OCI-LY1 (cell line): ENCODE results near the gene PRDM8.

Experiments used
- EZH2 ChIP-seq: fragments of 200-600 bp; sonication (generic), shearing (Covaris generic); IDR thresholded peaks from 2 replicates; pipeline ENCODE4 v1.8.0; 2017; ENCODE audit warnings: borderline replicate concordance, mixed run types, mild to moderate bottlenecking, antibody characterized with exemption, low read length, moderate library complexity, mixed read lengths
- TF ChIP-seq, protein P1 (sequence below): fragments of 200-600 bp; sonication (generic), shearing (Covaris generic); IDR thresholded peaks from 2 replicates; pipeline ENCODE4 v1.5.1; 2017; ENCODE audit warnings: mild to moderate bottlenecking, antibody characterized with exemption, low read length, moderate library complexity, mixed read lengths

DNA sequence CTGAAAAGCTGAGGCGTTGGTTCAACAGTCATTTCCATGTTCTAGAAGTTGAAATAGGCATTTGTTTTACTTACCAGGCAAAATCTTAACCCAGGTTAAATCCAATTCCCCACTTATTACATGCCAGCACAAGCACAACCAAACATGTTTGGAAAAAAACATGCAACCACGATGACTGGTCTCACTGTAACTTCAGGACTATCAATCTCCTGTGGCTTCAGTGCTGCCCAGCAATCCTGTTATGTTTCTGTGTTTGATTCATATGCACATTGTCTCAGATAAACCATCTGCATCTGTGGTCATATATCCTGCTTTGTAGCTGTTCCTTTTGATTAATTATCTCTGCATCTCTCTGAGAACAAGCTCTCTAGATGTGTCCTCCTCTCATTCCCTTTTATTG, 28.3 kb downstream of the PRDM8 start:
- TF ChIP-seq, protein P1, sequence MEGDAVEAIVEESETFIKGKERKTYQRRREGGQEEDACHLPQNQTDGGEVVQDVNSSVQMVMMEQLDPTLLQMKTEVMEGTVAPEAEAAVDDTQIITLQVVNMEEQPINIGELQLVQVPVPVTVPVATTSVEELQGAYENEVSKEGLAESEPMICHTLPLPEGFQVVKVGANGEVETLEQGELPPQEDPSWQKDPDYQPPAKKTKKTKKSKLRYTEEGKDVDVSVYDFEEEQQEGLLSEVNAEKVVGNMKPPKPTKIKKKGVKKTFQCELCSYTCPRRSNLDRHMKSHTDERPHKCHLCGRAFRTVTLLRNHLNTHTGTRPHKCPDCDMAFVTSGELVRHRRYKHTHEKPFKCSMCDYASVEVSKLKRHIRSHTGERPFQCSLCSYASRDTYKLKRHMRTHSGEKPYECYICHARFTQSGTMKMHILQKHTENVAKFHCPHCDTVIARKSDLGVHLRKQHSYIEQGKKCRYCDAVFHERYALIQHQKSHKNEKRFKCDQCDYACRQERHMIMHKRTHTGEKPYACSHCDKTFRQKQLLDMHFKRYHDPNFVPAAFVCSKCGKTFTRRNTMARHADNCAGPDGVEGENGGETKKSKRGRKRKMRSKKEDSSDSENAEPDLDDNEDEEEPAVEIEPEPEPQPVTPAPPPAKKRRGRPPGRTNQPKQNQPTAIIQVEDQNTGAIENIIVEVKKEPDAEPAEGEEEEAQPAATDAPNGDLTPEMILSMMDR, result no peak
- TF ChIP-seq EZH2, result no peak
